Gastroesophageal sphincter (tissue), 3 donors: ENCODE measurements around the gene NIFK.

Experiments
- CTCF ChIP-seq, 4 experiments: fragments of 200-600 bp in 2 of 4; fragments of 450-650 bp in 2 of 4; sonication (generic) in 1 of 4; IDR thresholded peaks; one replicate each; pipeline ENCODE4 v1.5.1; 2017 to 2019; ENCODE audit warnings: antibody characterized with exemption in 4 of 4, mild to moderate bottlenecking in 2 of 4, moderate library complexity in 2 of 4
- POLR2A ChIP-seq, 2 donors: fragments of 450-650 bp; IDR thresholded peaks; one replicate each; pipeline ENCODE4 v1.6.1; 2017; ENCODE audit warnings: antibody characterized with exemption in 2 of 2, mild to moderate bottlenecking in 2 of 2, moderate library complexity in 1 of 2
- POLR2AphosphoS5 ChIP-seq: sonication (generic); formaldehyde crosslinking; IDR thresholded peaks from one replicate; pipeline ENCODE4 v1.6.1; 2017; ENCODE audit warnings: antibody characterized with exemption

- TF ChIP-seq CTCF (IDR thresholded peaks at IDR 0.05) (no peak), POLR2A (IDR thresholded peaks at IDR 0.05) (no peak), POLR2AphosphoS5 (no peak)
Measured at GRCh38 chr2:121695171-121695451, 41.6 kb downstream of the NIFK start.
